HG03457 (cell line): ENCODE results near the gene HERC3.
"Not testable (repeated sequence)": the region's sequence is repeated elsewhere in the genome, so short reads cannot be mapped to it uniquely, and the experiment has no call there.

ENCODE experiments used
- ATAC-seq: cut with Tn5 transposase; IDR thresholded peaks from one replicate; pipeline ENCODE4 v1.9.1; 2021; ENCODE audit warnings: moderate number of reproducible peaks; ENCODE audit not compliant: unreplicated experiment

The HERC3 gene

DNA sequence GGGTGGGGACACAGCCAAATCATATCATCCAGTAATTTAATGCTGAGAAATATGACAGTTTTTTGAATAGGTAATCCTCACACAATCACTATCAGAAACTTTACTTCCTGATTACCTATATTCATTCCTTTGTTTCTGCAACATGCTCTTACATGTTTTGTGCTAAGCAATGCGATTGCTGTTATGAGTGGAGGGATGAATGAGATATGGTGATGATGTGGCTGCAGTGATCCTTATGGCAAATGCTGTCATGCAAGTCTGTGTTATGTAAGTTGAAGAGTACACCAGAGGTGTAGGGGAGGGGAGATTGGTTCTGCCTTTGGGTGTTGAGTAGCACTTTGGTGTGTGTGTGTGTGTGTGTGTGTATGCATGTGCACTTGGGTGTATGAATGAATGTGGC is 14.6 kb downstream of the HERC3 start:
- no peak for ATAC-seq

DNA sequence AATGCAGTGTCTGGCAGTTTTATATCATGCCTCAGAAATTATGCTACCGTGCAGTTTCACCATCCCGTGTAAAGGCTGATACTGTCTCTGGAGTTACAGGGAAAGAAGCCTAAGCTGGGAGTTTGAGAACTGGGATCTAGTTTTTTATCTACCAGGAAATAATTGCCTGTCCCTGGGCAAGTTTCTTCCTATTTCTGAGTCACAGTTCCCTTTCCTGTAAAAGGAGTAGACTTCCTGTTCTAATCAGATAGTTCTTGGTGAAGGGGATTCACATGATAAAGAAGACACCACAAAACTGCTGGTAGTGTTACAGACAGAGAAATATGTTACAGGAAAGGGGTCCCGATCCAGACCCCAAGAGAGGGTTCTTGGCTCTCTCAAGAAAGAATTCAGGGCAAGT is 17.1 kb downstream of the HERC3 start:
- ATAC-seq: no peak

DNA sequence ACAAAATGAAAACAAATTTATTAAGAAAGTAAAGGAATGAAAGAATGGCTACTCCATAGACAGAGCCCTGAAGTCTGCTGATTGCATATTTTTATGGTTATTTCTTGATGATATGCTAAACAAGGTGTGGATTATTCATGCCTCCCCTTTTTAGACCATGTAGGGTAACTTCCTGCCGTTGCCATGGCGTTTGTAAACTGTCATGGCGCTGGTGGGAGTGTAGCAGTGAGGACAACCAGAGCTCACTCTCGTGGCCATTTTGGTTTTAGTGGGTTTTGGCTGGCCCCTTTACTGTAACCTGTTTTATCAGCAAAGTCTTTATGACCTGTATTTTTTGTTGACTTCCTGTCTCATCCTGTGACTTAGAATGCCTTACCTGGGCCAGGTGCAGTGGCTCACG is 17.5 kb downstream of the HERC3 start:
- not testable (repeated sequence) for ATAC-seq

DNA sequence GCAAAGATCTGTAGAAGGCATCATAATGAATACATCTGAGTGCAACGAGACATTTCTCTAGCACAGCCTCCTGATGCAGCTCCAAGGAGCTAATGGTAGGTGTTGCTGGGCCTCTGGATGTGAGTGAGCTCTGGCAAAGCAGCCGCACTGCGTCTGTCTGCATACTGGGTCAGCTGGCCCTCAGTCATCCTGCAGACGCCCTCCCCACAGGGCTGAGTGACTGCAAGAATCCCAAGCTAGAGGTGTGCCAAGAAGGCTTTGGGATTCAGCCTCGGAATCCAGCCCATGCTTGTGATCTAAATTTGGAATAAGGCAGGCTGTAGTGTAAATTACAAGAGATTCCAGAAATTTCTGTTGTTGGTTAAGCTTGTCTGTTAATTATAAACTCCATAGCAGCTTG is 18.5 kb downstream of the HERC3 start:
- ATAC-seq: no peak

DNA sequence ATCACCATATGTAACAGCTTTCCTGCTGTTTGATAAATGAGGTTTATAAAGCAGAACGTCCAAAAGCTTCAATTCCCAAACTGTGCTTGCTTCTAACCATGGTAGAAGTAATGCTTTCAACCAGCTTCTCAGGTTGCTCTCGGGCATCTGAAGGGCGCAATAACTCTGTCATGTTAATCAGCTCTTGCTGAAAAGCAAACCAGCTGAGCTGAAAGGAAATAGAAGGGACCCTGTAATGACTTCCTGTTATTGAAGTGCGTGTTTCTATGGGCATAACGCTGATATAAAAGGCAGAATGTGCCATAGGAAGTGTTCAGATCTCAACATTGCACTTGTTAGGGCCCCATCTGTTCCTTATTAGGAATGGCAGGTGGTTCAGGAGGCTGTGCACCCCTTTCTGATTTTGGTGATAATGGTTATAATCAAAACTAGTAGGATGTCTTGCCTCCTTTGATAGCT is 21.2 kb downstream of the HERC3 start:
- no peak for ATAC-seq

DNA sequence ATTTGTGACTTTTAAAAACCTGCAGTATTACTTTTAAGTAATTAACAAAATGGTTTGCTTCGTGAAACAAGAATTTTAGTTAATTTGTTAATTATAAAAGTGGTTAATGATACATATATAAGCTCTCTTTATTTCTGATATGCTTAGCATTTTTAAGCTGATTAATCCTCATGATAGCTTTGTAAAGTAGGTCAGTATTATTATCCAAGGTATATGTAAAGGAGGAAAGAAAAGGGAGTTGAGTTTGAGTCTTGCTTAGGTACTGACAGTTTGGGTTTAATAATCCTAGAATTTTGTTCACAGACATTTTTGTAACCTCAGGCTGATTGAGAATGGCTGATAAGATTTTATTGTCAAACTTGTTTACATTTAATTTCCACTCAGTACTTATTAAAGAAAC is 21.8 kb downstream of the HERC3 start:
- no peak for ATAC-seq

DNA sequence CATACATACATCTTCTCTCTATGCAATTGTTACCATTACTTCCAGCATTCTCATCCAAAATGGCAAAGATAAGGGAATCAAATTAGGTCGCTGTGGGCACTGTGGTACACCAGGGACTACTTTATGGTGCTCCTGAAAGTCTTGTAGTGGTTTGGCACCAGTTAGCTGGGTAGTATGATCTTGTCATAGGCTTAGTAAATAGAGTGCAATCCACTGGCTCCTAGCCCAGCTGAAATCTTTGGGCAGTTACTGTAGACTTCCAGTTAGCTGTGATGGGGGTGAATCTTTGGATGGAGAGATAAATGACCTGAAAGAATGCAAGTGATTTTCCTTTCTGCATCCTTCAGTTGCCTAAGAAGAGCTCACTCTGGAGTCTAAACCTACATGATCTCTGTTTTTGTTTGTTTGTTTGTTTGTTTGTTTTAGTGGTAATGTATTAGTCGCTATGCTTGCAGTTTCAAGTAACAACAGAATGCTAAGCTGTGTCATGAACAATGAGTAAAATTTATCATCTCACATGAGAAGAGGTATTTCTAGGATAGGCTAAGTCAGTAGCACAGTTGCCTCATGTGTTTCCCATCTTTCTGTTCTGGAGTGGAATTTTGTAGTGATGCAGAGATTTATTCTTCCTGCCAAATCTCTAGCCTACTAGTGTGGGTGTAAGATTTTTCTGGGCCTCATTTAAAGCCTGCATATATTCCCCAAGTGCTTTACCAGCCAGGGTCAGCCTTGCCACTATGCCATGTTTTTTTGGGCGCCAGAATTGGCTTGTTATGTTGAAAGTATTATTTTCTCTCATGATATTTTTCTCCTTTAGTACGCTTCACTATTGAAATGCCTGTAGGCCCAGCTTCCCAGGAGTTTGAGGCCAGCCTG is 24.2 kb downstream of the HERC3 start:
- ATAC-seq: no peak

DNA sequence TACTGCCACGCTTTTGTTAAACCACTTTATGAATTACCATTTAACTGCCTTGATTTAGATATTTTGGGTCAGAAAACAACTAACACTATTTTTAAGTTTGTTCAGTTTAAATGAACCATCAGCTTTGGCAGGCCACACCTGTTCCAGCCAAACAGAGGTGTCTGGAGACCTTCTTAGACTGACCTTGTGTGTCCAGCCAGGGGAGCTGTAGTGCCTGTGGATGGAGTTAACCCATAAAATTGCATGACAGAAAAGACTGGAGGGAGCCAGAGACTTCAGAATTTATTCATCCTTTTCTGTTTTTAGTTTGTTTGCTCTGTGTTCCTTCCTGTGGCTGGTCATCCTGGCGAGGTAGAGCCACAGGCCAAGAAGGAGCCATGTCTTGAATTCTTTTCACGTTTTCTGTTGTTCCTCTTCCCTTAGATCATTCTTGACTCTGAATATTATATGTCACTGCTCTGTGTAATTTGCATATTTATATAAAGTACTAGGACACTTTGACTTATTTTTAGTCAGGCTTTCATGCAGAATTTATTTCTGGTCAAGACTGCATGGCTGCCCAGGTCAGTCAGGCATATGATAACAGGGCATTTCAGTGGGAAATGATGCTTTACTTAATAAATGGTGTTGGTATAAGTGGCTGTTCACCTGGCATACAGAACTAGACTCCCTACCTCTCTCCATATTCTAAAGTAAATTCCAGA is 26.7 kb downstream of the HERC3 start:
- no peak for ATAC-seq

DNA sequence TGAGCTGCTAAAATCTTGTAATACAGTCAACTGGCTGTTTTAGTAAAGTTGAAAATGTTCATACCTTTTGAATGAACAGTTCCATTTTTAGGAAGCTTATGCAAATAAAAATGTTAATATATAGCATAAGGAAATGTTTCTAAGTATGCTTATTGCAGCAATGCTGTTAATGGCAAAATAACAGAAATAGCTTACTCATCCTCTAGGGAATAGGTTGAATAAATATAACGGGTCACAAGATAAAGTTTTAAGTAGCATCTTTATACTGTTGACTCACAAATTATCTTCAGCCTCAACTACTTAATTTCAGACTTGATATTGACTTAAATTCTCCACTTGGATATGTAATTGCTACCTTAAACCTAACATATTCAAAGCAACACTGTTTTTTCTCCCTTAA is 27.7 kb downstream of the HERC3 start:
- ATAC-seq: no peak

DNA sequence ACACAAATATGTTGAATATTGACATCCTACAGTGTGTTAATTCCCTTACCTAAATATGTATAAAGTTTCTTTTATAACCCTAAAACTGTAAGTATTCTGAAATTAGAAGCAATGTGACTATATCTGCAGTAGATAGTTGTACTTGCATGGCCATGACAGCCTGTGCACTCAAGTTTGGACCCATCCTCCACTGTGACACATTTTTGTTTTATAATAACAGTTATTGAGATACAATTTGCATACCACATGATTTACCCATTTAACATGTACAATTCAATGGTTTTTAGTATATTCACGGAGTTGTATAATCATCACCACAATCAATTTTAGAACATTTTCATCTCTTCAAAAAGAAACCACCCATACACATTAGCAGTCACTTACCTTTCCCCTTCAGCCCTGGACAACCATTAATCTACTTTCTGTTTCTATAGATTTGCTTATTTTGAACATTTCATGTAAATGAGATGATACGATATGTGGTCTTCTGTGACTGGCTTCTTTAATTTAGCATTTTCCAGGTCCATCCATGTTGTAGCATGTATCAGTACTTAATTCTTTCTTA is 29.6 kb downstream of the HERC3 start:
- no peak for ATAC-seq

DNA sequence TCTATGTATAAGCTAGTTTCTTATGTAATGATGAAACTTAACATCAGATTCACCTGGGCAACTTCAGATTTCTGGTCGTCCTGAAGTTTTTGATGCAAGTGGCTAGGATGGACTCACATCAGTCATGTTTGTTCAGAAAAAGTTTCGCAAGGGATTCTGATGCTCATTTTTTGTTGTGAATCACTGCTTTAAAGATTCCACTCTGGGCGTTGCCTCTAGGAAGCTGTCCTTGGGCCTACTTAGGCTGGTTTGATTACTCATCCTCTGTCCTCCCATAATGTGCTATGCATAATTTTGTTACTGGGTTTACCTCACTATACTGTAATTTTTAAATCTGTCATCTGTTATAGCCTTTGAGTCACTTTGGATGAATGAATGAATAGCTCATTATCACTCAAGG is 30.8 kb downstream of the HERC3 start:
- no peak for ATAC-seq

DNA sequence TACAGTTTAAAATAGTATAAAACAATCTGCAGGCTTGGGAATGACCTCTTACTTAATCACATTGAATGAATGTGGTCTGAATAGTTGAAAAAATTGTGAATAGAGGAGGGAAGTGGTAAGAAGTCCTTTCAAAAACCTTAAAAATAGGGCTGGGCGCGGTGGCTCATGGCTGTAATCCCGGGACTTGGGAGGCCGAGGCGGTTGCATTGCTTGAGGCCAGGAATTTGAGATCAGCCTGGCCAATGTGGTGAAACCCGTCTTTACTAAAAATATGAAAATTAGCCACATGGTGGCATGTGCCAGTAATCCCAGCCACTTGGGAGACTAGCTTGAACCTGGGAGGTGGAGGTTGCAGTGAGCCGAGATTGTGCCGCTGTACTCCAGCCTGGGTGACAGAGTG is 36.5 kb downstream of the HERC3 start:
- ATAC-seq: no peak

DNA sequence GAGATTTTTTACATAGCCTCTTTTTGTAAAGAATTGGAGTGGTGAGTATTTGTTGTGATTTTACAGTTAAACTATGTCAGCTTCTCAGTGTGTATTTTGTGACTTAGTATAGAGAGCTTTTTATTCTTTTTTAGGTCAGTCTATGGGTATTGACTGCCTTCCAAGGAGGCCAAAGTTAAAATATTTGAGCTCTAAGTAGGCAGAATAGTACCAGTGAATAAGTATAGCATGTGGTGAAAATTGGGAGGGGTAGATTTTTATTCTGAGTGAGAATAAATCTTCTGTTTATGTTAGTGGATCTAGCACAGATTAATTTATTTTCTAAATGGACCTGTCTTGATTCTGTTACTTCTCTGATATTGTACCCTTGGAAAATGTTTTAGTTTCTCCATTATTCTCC is 37.5 kb downstream of the HERC3 start:
- ATAC-seq: no peak

DNA sequence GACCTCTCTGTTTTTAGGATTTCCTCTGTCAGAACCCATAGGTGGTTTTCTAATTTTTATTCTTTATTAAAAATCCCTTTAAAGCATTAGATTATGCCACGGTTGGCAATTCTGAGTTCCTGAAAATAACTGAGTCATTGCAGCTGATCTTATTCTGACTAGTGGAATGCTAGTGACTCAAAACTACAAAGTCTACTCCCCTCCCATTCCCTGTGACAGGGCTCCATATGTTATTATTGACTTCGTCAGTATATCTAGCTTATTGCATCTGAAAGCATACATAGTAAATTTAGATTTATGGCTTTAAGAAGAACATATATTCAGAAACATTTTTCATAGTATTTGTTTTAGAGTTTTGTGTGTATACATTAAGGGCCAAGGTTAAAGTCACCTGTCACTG is 38.5 kb downstream of the HERC3 start:
- no peak for ATAC-seq

DNA sequence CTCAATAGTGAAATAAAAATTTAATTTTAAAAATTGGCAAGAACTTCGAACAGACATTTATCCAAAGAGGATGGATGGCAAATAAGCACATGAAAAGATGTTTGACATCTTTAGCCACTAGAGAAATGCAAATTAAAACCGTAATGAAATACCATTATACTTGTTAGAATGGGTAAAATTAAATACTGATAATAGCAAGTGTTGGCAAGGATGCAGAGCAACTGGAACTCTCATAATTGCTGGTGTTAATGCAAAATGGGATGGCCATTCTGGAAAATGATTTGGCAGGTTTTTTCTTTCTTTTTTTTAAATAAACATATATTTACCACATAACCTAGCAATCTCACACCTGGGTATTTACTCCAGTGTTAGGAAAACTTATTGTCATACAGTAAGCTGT is 51.7 kb downstream of the HERC3 start:
- no peak for ATAC-seq

DNA sequence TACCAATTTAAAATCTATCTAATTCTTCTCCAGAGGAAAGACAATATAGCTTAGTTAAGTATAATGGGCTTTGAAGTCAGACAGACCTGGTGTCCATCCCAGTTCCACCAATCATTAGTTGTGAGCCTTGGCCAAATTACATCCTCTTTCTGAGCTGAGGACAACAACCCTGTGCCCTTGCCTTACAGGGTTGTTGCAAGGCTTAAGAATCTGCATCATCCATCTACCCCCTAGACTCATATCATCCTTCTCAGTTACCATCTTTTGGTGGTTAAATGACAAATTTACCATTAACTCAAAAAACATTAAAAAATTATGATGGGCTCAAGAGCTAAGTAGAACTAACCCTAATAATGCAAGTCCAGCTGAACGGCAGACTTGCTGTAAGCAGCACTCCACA is 53.7 kb downstream of the HERC3 start:
- no peak for ATAC-seq

DNA sequence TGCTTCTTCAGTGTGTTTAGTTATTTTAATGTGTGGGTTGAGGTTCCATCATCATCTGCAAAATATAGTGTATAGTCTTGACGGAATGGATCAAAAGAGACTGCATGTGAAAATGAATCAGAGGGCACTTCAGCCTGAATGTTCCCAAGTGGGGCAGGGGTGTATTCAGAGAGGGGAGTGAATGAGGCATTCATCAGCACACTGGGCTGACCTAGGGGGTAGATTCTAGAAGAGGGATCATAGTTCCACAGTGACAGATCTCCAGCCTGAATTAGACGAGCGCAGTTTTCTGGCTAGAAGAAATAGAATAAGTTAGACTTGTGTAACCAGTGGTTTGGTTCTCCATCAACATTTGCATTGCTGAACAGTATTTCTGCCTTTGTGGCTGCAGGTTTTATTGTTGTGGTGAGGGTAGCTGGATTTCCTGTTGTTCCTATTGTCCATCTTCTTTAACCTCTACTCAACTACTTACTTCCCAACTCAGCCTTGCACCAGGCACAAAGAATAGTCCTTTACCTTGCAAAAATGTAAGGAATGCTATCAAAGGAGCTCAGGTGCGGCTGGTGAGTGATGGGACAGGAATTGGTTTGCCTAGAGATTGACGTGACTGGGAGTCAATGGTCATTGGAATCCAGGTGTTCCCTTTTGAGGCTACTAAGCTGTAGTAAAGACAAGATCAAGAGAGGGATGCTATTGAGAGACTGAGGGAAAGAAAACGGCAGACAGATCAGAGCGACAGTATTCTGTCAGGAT is 54.4 kb downstream of the HERC3 start:
- no peak for ATAC-seq

DNA sequence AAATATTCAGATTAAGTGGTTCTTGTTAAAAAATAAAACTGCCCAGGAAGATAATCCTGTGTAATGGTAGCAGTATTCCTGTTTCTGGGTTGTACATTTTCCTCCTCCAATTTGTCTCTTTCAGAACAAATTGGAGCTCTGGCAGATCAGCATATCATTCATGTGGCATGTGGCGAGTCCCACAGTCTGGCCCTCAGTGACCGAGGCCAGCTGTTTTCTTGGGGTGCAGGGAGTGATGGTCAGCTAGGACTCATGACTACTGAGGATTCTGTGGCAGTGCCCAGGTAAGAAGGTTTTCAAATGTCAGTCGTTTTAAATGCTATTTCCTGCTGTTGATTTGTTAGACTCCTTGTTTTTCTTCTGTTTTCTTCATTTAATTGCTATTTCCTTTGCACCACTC is 57.4 kb downstream of the HERC3 start:
- no peak for ATAC-seq

DNA sequence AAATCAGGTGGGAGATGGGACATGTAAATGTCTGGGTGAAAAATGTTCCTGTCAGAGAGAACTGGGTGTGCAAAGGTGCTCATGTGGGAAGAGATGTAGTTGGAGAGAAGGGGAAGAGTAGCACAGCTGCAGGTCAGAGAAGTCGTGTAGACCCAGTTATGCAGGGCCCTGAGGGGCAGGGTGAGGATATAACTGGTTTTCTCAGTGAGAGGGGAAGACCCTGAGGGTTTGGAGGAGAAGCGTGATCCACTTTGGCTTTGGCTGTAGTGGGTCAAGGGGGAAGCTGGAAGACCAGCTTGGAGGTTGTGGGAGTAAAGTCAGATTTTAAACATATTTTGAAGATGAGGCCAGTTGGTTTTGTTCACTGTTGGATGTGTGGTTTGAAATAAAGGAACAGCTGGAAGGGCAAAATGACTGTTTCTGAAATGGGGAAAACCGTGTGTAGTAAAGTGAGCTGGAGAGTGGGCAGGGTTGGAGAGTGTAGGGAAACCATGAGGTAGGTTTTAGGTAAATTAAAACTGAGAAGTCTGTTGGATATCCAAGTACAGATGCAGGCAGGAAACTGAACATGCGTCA is 61.2 kb downstream of the HERC3 start:
- ATAC-seq: no peak

DNA sequence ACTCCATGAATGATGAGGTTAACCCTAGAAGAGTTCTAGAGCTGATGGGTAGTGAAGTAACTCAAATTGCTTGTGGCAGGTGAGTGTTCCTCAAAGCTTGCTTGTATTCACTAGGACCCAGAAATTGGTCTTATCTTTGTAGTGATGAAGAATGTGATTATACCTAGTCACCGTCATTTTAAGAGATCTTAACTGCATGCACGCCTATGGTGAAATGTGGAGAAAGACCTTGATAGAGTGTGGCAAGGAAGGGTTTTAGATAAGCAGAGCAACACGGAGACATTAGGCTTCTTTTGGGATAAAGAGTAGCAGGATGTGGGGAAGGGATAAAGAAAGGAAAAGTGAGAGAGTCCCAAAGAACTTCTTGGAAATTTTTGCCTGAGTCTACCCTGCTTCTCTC is 62.9 kb downstream of the HERC3 start:
- ATAC-seq: no peak
